Right atrium auricular region (tissue), 2 donors: ENCODE results near the gene ABR. TPM values are rescaled to one million over a fixed set of nuclear protein-coding genes. Genes with fewer than 3 reads are reported as not detected.
"Not testable (repeated sequence)": the region's sequence is repeated elsewhere in the genome, so short reads cannot be mapped to it uniquely, and the experiment has no call there.

Experiments
- DNase-seq: peaks from one replicate; pipeline ENCODE4 v3.0.0-alpha.2; 2019; ENCODE audit warnings: low spot score
- H3K27ac ChIP-seq, 2 donors: fragments of 200-600 bp; sonication (generic); 1 replicate in 1 of 2; 2 replicates in 1 of 2; pipeline ENCODE4 v1.5.1; 2016 to 2019
- H3K27me3 ChIP-seq, 2 donors: fragments of 200-600 bp; sonication (generic); one replicate each; pipeline versions ENCODE4 v1.5.1 to v1.6.0; 2017 to 2019
- H3K36me3 ChIP-seq: fragments of 200-600 bp; sonication (generic); one replicate; pipeline ENCODE4 v1.5.1; 2016
- H3K4me1 ChIP-seq, 2 donors: fragments of 200-600 bp; sonication (generic); one replicate each; pipeline versions ENCODE4 v1.5.1 to v1.6.0; 2017 to 2019
- H3K4me3 ChIP-seq, 2 donors: fragments of 200-600 bp; sonication (generic); 1 replicate in 1 of 2; 2 replicates in 1 of 2; pipeline ENCODE4 v1.5.1; 2017 to 2019; ENCODE audit warnings: mild to moderate bottlenecking in 1 of 2, moderate library complexity in 1 of 2
- H3K9me3 ChIP-seq, 2 donors: fragments of 200-600 bp; sonication (generic); one replicate each; pipeline ENCODE4 v1.5.1; 2019
- CTCF ChIP-seq, 2 donors: fragments of 200-600 bp; sonication (generic); IDR thresholded peaks; one replicate each; pipeline ENCODE4 v1.5.1; 2019; ENCODE audit warnings: antibody characterized with exemption in 2 of 2
- total RNA-seq, 2 donors: library from RNA; depleted of rRNA; stranded (reverse); fragments of >200 nt; gene quantifications; one replicate each; pipeline ENCODE4 v1.1.0, GENCODE V29; 2016

The ABR gene
- total RNA-seq, 2 donors from 2014 or later, result 94.9 to 116 TPM

GRCh38 chr17:976312-976711 is 203.5 kb downstream of the ABR start:
- Histone ChIP-seq H3K36me3 (no peaks in the 10 kb centered on the region), H3K27ac (no peak overlapping the region), H3K27me3 (no peaks in the 10 kb centered on the region), H3K4me3 (no peak overlapping the region), H3K9me3 (no peaks in the 10 kb centered on the region), H3K4me1 (peaks cover 0 to 28% of the 10 kb centered on the region in 2 donors)
- no peak for DNase-seq
- TF ChIP-seq CTCF (IDR thresholded peaks at IDR 0.05), result no peak

GRCh38 chr17:975371-975915 is 204.3 kb downstream of the ABR start:
- Histone ChIP-seq H3K27ac (no peak overlapping the region), H3K36me3 (no peaks in the 10 kb centered on the region), H3K4me3 (no peak overlapping the region), H3K4me1 (peaks cover 0 to 24% of the 10 kb centered on the region in 2 donors), H3K9me3 (no peaks in the 10 kb centered on the region), H3K27me3 (no peaks in the 10 kb centered on the region)
- DNase-seq, result no peak
- no peak for TF ChIP-seq CTCF (IDR thresholded peaks at IDR 0.05)

GRCh38 chr17:974778-975177 is 205.0 kb downstream of the ABR start:
- H3K4me1 ChIP-seq, result peaks cover 0 to 18% of the 10 kb centered on the region in 2 donors
- not testable (repeated sequence) for H3K36me3 ChIP-seq, H3K4me3 ChIP-seq, H3K27me3 ChIP-seq, H3K27ac ChIP-seq, H3K9me3 ChIP-seq, DNase-seq

GRCh38 chr17:973053-973452 is 206.7 kb downstream of the ABR start:
- DNase-seq, result no peak
- H3K9me3 ChIP-seq, result no peaks in the 10 kb centered on the region
- no peak overlapping the region for H3K27ac ChIP-seq
- H3K4me1 ChIP-seq, result peaks cover 0 to 10% of the 10 kb centered on the region in 2 donors
- no peak overlapping the region for H3K4me3 ChIP-seq
- no peaks in the 10 kb centered on the region for H3K36me3 ChIP-seq
- no peak for TF ChIP-seq CTCF (IDR thresholded peaks at IDR 0.05)
- H3K27me3 ChIP-seq, result no peaks in the 10 kb centered on the region

GRCh38 chr17:971861-972260 is 207.9 kb downstream of the ABR start:
- H3K9me3 ChIP-seq, H3K36me3 ChIP-seq, H3K27me3 ChIP-seq, H3K4me1 ChIP-seq, H3K27ac ChIP-seq, H3K4me3 ChIP-seq, DNase-seq: not testable (repeated sequence)

GRCh38 chr17:970364-970763 is 209.4 kb downstream of the ABR start:
- H3K4me3 ChIP-seq, result no peak overlapping the region
- no peaks in the 10 kb centered on the region for H3K9me3 ChIP-seq
- no peak for TF ChIP-seq CTCF (IDR thresholded peaks at IDR 0.05)
- H3K4me1 ChIP-seq, result no peaks in the 10 kb centered on the region
- no peaks in the 10 kb centered on the region for H3K36me3 ChIP-seq
- no peaks in the 10 kb centered on the region for H3K27me3 ChIP-seq
- no peak overlapping the region for H3K27ac ChIP-seq
- no peak for DNase-seq

- Histone ChIP-seq H3K4me3 (no peak overlapping the region), H3K4me1 (no peaks in the 10 kb centered on the region), H3K9me3 (no peaks in the 10 kb centered on the region), H3K27ac (no peak overlapping the region), H3K27me3 (no peaks in the 10 kb centered on the region), H3K36me3 (no peaks in the 10 kb centered on the region)
- no peak for DNase-seq
- TF ChIP-seq CTCF (IDR thresholded peaks at IDR 0.05), result no peak
Measured at GRCh38 chr17:969811-970355, 209.9 kb downstream of the ABR start.
